ENCODE data around the gene PSMB7.
"Not testable (repeated sequence)": the region's sequence is repeated elsewhere in the genome, so short reads cannot be mapped to it uniquely, and the experiment has no call there.

Gene PSMB7

DNA sequence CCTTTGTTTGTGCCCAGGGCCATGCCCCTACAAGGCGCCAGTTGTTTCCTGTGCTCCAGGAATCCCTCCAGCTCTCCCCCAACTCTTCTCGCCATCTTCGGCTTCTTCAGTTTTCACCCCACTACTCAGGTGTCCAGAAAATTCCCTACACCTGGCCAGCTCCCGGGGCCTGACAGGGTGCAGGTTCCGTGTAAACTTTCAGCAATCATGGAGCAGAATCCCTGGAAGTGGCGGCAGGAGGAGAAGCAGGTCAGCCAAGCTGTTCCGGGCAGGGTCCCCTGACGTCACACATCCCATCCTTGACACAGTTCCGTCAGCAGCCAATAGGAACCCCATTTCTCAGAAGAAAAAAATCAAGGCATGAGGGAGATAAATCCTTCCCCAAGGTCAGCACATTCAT lies 22.8 kb upstream of the PSMB7 start:
- H3K27ac ChIP-seq, result no peak overlapping the region
- no peak for TF ChIP-seq ZFX (IDR thresholded peaks at IDR 0.05; ENCODE audit: borderline replicate concordance)
- TF ChIP-seq, protein P1, sequence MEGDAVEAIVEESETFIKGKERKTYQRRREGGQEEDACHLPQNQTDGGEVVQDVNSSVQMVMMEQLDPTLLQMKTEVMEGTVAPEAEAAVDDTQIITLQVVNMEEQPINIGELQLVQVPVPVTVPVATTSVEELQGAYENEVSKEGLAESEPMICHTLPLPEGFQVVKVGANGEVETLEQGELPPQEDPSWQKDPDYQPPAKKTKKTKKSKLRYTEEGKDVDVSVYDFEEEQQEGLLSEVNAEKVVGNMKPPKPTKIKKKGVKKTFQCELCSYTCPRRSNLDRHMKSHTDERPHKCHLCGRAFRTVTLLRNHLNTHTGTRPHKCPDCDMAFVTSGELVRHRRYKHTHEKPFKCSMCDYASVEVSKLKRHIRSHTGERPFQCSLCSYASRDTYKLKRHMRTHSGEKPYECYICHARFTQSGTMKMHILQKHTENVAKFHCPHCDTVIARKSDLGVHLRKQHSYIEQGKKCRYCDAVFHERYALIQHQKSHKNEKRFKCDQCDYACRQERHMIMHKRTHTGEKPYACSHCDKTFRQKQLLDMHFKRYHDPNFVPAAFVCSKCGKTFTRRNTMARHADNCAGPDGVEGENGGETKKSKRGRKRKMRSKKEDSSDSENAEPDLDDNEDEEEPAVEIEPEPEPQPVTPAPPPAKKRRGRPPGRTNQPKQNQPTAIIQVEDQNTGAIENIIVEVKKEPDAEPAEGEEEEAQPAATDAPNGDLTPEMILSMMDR (IDR thresholded peaks at IDR 0.05), result no peak

DNA sequence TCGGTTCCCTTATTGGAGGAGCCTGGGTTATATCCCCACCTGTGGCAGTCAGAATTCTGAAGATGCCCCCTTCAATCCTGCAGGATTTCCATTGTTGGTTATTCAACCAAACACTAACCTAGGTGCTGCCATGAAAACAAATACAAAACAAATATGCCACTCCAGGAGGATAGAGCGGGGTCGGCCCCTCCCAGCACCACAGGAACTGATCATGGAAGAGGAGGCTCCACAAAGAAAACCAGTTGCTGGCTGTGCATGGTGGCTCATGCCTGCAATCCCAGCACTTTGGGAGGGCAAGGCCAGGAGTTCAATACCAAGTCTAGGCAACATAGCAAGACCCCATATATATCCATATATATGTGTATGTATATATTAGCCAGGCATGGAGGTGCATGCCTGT lies 21.8 kb upstream of the PSMB7 start:
- H3K27ac ChIP-seq, result no peak overlapping the region
- TF ChIP-seq ZFX (IDR thresholded peaks at IDR 0.05; ENCODE audit: borderline replicate concordance), result no peak
- TF ChIP-seq, protein P1 (IDR thresholded peaks at IDR 0.05), result no peak

DNA sequence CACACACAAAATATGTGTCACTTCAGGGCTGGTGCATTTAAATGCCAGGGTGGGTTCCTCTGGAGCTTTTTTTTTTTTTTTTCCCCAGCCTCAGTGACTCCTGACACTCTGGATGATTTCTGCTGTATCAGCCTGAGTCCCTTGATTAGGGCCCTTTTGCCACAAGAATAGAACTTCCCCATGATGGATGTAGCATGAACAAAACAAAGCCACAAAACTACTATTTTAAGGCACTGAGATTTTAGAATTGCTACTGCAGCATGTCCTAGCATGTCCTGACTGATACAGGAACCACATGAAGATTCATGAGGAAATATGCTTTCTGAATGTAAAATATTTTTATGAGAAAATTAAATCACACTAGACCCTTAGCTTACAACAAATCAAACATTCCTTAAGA lies 21.1 kb upstream of the PSMB7 start:
- H3K27ac ChIP-seq, result no peak overlapping the region
- TF ChIP-seq, protein P1 (IDR thresholded peaks at IDR 0.05), result no peak
- TF ChIP-seq ZFX (IDR thresholded peaks at IDR 0.05; ENCODE audit: borderline replicate concordance), result no peak

- TF ChIP-seq, protein P1 (IDR thresholded peaks at IDR 0.05), result no peak
- TF ChIP-seq ZFX (IDR thresholded peaks at IDR 0.05; ENCODE audit: borderline replicate concordance), result no peak
- H3K27ac ChIP-seq, result no peak overlapping the region
Measured at GRCh38 chr9:124429530-124429867, 14.3 kb upstream of the PSMB7 start.

GRCh38 chr9:124428751-124429529 lies 13.7 kb upstream of the PSMB7 start:
- H3K27ac ChIP-seq, result no peak overlapping the region
- no peak for TF ChIP-seq ZFX (IDR thresholded peaks at IDR 0.05; ENCODE audit: borderline replicate concordance)
- TF ChIP-seq, protein P1 (IDR thresholded peaks at IDR 0.05), result no peak

- TF ChIP-seq ZFX (IDR thresholded peaks at IDR 0.05; ENCODE audit: borderline replicate concordance), result no peak
- TF ChIP-seq, protein P1 (IDR thresholded peaks at IDR 0.05), result no peak
- H3K27ac ChIP-seq, result no peak overlapping the region
Measured at GRCh38 chr9:124427281-124427680, 12.0 kb upstream of the PSMB7 start.

DNA sequence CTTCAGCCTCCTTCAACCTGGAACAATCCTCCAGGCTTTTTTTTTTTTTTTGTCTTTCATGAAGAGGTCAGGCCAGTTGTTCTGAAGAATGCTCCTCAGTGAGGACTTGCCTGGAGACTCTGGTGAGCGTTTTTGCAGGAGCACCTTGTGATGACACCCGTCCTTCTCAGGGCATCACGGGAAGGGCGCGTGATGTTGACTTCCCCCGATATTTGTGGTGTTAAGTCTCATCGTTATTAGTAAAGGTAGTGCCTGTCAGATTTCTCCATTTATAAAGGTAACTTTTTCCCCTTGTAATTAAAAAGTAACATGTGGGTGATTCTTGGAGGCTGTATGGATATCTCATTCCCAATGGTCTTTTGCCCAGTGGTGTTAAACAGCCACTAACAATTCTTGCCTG lies 11.1 kb upstream of the PSMB7 start:
- H3K27ac ChIP-seq, result no peak overlapping the region
- TF ChIP-seq, protein P1 (IDR thresholded peaks at IDR 0.05), result no peak
- no peak for TF ChIP-seq ZFX (IDR thresholded peaks at IDR 0.05; ENCODE audit: borderline replicate concordance)

GRCh38 chr9:124425733-124426132 lies 10.5 kb upstream of the PSMB7 start:
- not testable (repeated sequence) for H3K27ac ChIP-seq
